GM12874 (cell line): ENCODE measurements around the gene TF.

ENCODE experiments used
- TF ChIP-seq, protein P1 (sequence below): IDR thresholded peaks from 2 replicates; pipeline ENCODE4 v1.5.1; 2011; ENCODE audit warnings: low read depth, mild to moderate bottlenecking, control low read depth, low read length, moderate library complexity; ENCODE audit not compliant: insufficient read depth

TF gene

DNA sequence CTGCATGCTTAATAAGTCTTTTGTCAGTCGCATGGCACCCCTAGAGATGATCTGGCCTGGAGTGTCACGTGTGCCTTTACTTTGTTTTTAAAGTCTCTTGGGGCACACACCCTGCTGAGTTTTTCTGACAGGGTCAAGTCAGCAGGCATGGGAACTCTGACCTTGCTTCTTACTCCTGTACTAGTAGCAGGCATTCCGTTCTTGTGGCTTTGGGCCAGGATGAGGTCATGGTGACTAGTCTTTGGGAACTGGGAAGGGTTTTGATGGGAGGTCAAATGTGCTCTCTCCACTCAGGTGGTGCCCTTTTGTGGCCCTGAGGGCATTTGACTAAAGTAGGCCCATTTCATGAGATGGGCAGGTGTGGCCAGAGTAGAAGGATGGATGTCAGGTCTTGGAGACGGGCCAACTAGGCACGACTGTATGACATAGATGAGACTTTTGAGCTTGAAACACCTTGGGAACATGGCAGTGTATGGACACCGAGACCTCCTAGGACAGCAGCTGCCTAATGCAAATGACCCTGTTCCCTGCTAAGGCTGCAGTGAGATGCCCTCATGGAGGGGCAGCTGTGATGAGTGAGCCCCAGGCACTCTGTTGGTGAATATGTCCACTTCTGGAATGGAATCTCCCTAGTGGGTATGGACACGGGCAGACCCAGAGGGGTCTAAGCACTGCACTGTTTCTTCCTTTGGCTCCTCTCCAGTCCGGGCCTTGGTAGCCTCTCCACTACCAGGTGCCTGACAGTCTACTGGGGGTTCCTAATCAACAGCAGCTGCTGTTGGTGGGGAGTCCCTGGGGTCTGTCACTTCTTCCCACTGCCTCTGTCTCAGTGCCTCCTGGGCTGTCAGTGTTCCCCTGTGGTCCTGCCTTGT lies 75.8 kb downstream of the TF start:
- TF ChIP-seq, protein P1, sequence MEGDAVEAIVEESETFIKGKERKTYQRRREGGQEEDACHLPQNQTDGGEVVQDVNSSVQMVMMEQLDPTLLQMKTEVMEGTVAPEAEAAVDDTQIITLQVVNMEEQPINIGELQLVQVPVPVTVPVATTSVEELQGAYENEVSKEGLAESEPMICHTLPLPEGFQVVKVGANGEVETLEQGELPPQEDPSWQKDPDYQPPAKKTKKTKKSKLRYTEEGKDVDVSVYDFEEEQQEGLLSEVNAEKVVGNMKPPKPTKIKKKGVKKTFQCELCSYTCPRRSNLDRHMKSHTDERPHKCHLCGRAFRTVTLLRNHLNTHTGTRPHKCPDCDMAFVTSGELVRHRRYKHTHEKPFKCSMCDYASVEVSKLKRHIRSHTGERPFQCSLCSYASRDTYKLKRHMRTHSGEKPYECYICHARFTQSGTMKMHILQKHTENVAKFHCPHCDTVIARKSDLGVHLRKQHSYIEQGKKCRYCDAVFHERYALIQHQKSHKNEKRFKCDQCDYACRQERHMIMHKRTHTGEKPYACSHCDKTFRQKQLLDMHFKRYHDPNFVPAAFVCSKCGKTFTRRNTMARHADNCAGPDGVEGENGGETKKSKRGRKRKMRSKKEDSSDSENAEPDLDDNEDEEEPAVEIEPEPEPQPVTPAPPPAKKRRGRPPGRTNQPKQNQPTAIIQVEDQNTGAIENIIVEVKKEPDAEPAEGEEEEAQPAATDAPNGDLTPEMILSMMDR = 0 out of 2 replicates have a peak, but pooled peaks have one; percentile 6

DNA sequence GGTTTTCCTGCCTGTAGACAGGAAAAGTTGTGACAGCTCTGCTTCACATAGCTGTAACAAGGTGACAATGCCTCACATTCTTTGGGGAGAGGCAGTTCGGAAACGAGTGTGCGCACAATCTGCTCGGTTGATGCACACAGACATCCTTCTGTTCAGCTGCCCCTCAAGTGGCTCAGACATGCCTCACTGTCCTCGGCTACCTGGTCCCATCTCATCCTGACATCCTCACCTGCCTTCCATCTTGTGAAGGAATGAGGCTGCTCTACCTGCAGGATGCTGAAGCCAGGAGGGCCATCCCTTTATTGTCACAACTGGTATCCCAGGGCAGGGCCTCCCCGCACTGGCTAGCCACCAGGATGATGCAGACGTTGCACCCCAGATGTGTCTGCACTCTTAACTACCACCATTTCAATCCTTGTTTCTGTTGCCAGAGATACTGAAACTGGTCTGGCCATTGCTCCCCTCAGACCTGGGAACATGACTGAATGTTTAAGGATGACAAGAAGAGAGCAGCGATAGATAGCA lies 78.8 kb downstream of the TF start:
- TF ChIP-seq, protein P1 = no peak

DNA sequence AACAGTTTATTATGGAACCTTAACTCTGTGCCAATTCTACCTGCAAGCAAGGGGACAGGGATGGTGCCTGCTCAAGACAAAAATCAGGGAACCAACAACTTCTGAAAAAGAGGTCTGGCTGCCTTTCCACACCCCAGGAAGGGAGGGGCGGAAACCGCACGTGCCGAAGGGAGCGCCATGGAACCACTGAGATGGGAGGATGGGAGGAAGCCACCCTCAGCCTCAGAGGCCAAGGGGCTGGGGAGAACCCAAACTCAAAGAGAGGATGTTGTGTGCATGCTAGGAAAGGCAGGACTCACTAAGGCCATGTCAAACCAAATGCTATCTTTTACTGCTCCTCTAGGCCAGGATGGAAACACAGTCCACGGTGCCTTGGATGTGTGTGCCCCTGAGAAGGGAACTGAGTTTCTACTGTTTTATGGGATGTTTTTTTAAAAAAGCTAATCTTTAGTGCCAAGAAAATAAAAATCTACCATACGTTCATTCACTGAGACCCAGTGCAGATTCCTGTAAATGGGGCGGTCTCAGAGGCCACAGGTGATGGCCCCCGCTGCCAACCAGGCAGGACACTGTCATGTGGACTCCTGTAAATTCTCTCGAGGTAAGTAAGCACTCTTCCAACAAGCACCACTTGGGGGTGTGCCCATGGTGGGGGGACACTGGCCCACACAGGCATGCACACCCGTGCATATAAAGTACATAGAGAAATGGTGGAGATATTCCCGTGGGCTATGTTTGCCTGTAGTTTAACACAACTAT lies 80.0 kb downstream of the TF start:
- TF ChIP-seq, protein P1 = no peak

DNA sequence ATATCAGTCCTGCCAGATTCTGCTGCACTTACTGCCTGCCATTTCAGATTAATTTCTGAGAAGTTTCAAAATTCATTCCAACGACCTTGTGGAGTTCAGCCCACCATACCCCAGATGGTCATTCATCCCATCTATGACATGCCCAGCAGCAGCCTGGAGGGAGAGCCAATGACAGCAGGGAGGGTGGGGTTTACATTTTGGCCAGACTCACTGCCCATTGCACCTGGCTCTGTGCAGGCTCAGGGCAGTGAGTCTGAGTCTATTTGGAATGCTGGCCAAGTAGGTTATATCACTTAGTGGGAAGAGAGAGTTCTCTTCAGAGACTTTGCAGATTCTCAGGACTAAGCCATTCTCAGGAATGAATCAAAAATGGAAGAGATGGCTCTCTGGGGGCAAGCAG lies 80.9 kb downstream of the TF start:
- TF ChIP-seq, protein P1 = no peak

DNA sequence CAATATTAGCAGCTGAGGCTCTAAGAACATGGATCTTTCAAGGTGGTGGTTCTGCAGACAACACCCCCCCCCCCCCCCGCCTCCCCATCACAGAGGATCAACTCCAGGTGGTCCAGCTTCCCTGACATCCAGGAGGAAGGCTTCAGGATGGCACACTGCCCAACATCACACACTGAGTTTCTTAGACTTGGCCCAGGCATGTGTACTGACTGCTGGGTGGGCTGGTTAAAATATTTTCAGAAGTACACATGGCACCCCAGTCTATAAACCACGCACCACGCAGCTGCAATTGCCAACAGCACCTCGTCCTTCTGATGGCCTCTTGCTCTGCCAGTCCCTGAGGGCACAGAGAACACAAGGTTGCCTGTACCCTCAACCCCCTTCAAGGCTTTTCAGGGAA lies 81.5 kb downstream of the TF start:
- TF ChIP-seq, protein P1 = no peak

DNA sequence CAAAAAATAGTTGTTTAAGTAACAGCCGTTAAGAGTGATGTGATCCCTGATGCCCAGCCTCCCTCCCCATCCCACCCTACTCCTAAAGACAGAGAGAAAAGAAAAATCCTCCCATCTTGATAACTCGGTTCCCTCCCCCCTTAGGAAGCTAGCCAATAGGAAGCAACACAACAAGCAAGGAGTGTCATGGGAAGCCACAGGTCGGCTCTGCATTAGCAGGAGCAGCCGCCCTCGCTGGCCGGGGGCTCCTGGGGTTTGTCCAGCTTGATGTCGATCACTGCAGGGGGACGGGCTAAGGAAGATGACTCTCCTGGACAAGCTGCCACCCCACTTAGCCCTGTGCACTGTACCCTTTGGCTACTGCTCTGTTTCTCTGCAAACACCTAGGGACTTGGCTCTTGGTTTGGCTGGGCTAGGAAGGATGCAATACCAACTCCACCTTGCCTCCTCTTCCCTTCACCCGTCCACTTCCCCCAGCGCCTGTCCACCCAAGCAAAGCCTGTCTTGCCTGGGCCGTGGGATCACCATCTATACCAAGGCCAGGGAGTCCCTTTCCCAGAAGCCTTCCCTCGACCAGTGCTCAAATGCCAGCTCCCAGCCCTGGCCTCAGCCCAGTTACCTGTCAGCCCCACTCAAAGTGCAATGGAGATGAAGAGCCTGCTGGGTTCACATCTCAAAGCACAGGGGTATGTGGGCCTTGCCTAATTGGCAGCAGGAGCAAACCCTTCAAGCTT lies 82.5 kb downstream of the TF start:
- TF ChIP-seq, protein P1 = no peak

DNA sequence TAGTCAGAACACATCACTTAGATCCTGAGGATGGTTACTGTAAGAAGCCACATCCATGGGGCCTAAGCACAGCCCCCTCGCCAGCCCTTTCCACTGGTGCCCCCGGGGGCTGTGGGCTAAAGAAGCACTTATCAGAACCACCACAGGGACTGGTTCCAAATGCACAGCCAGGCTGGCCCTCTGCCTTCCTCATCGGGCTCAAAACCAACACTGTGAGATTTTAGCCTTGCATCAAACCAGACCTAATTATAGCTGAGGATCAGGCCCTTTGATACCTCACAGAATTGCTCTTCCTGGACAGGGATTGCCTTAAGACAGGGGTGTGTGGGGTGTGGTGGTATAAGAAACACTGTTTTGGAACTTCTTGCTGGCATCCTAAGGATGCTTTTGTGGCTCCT lies 83.1 kb downstream of the TF start:
- TF ChIP-seq, protein P1 = no peak
